MM.1S (cell line): ENCODE measurements around the gene RACGAP1.

Experiments
- EZH2 ChIP-seq: fragments of 300-600 bp; sonication (generic); optimal IDR thresholded peaks from 2 replicates; pipeline ENCODE3; 2017; ENCODE audit warnings: low read depth, mild to moderate bottlenecking, antibody characterized with exemption, low read length, mixed read lengths
- EZH2phosphoT487 ChIP-seq: fragments of 300-600 bp; sonication (generic); IDR thresholded peaks from 2 replicates; pipeline ENCODE4 v1.6.1; 2018; ENCODE audit warnings: antibody characterized with exemption, low read length
- TF ChIP-seq, protein P1 (sequence below): fragments of 300-600 bp; sonication (generic); IDR thresholded peaks from 2 replicates; pipeline ENCODE4 v1.5.1; 2016; ENCODE audit warnings: antibody characterized with exemption, low read length, mixed read lengths

DNA sequence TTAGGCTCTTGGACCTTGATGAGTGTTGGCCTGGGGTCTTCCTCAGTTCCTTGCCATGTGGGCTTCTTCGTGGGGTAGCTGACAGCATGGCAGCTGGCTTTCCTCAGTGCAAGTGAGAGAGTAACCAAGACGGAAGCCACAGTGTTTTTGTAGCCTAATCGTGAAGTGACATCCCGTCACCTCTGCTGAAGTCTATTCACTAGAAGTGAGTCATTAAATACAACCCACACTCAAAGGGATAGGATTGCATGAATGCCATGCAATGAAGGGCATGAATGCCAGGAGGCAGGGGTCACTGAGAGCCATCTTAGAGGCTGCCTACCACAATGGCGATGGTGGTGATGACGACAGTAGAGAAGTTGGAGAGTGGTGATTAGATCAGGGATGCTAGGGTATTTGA, 18.6 kb upstream of the RACGAP1 start:
- TF ChIP-seq EZH2 = no peak
- TF ChIP-seq, protein P1, sequence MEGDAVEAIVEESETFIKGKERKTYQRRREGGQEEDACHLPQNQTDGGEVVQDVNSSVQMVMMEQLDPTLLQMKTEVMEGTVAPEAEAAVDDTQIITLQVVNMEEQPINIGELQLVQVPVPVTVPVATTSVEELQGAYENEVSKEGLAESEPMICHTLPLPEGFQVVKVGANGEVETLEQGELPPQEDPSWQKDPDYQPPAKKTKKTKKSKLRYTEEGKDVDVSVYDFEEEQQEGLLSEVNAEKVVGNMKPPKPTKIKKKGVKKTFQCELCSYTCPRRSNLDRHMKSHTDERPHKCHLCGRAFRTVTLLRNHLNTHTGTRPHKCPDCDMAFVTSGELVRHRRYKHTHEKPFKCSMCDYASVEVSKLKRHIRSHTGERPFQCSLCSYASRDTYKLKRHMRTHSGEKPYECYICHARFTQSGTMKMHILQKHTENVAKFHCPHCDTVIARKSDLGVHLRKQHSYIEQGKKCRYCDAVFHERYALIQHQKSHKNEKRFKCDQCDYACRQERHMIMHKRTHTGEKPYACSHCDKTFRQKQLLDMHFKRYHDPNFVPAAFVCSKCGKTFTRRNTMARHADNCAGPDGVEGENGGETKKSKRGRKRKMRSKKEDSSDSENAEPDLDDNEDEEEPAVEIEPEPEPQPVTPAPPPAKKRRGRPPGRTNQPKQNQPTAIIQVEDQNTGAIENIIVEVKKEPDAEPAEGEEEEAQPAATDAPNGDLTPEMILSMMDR = no peak
- no peak for TF ChIP-seq EZH2phosphoT487
